Activated naive CD8-positive, alpha-beta T cell treated with anti-CD3 and anti-CD28 coated beads for 36 hours (primary cell): ENCODE data around the gene EGR2. TPM values are rescaled to one million over a fixed set of nuclear protein-coding genes. Genes with fewer than 3 reads are reported as not detected.

Experiments used
- DNase-seq: peaks from one replicate; pipeline ENCODE4 v3.0.0; 2021
- H3K27ac Mint-ChIP-seq: one replicate; pipeline ENCODE4 v1.8.0; 2022; ENCODE audit warnings: mild to moderate bottlenecking, moderate library complexity, mixed read lengths
- H3K27me3 Mint-ChIP-seq: one replicate; pipeline ENCODE4 v1.8.0; 2022; ENCODE audit warnings: mild to moderate bottlenecking, mixed read lengths
- H3K36me3 Mint-ChIP-seq: one replicate; pipeline ENCODE4 v1.8.0; 2021; ENCODE audit warnings: mild to moderate bottlenecking, mixed read lengths
- H3K4me1 Mint-ChIP-seq: one replicate; pipeline ENCODE4 v1.8.0; 2021; ENCODE audit warnings: mixed read lengths
- H3K4me3 Mint-ChIP-seq: one replicate; pipeline ENCODE4 v1.8.0; 2022; ENCODE audit warnings: mild to moderate bottlenecking, moderate library complexity, mixed read lengths
- H3K9me3 Mint-ChIP-seq: one replicate; pipeline ENCODE4 v1.8.0; 2022; ENCODE audit warnings: mixed read lengths
- total RNA-seq, 2 experiments: library from RNA; stranded (reverse); gene quantifications; one replicate each; pipeline ENCODE4 v1.2.3, GENCODE V29; 2021

Gene EGR2
- total RNA-seq: 10 to 100 TPM; 52.1 to 53.2 TPM

- Mint-ChIP-seq H3K4me3 (peak within 1 kb of the TSS; percentile 89), H3K27ac (peak within 1 kb of the TSS; percentile 97), H3K27me3 (peaks cover 28% of the 10 kb centered on the region), H3K4me1 (peaks cover 32% of the 10 kb centered on the region), H3K9me3 (no peaks in the 10 kb centered on the region), H3K36me3 (peaks cover 38% of the 10 kb centered on the region)
- DNase-seq: peak; percentile 92
These were observed at the start of gene EGR2 for GRCh38 chr10:62816331-62817120. Gene EGR2 (minus strand): TSS chr10:62816366. CDS start chr10:62816029, 337 bp downstream.

GRCh38 chr10:62862447-62862846, 46.3 kb upstream of the EGR2 start:
- no peak for DNase-seq
- no peaks in the 10 kb centered on the region for H3K9me3 Mint-ChIP-seq
- H3K27ac Mint-ChIP-seq: no peak overlapping the region
- no peak overlapping the region for H3K4me3 Mint-ChIP-seq
- peaks cover 9% of the 10 kb centered on the region for H3K4me1 Mint-ChIP-seq
- peaks cover 7% of the 10 kb centered on the region for H3K27me3 Mint-ChIP-seq
- H3K36me3 Mint-ChIP-seq: peaks cover 3% of the 10 kb centered on the region

- no peak overlapping the region for H3K4me3 Mint-ChIP-seq
- H3K9me3 Mint-ChIP-seq: no peaks in the 10 kb centered on the region
- no peak overlapping the region for H3K27ac Mint-ChIP-seq
- peaks cover 9% of the 10 kb centered on the region for H3K27me3 Mint-ChIP-seq
- H3K4me1 Mint-ChIP-seq: peaks cover 18% of the 10 kb centered on the region
- H3K36me3 Mint-ChIP-seq: peaks cover 3% of the 10 kb centered on the region
- no peak for DNase-seq
These were observed 45.3 kb upstream of the EGR2 start for GRCh38 chr10:62861507-62861906.

GRCh38 chr10:62860946-62861345, 44.8 kb upstream of the EGR2 start:
- no peak for DNase-seq
- H3K27me3 Mint-ChIP-seq: peaks cover 9% of the 10 kb centered on the region
- no peak overlapping the region for H3K27ac Mint-ChIP-seq
- peaks cover 3% of the 10 kb centered on the region for H3K36me3 Mint-ChIP-seq
- H3K4me3 Mint-ChIP-seq: no peak overlapping the region
- peaks cover 23% of the 10 kb centered on the region for H3K4me1 Mint-ChIP-seq
- no peaks in the 10 kb centered on the region for H3K9me3 Mint-ChIP-seq

GRCh38 chr10:62858364-62858763, 42.2 kb upstream of the EGR2 start:
- Mint-ChIP-seq H3K27me3 (peaks cover 9% of the 10 kb centered on the region), H3K4me1 (peaks cover 40% of the 10 kb centered on the region), H3K36me3 (peaks cover 3% of the 10 kb centered on the region), H3K27ac (no peak overlapping the region), H3K4me3 (no peak overlapping the region), H3K9me3 (no peaks in the 10 kb centered on the region)
- no peak for DNase-seq

- no peak overlapping the region for H3K4me3 Mint-ChIP-seq
- no peak for DNase-seq
These were observed 39.9 kb upstream of the EGR2 start for GRCh38 chr10:62856021-62856420.

GRCh38 chr10:62853710-62854109, 37.5 kb upstream of the EGR2 start:
- H3K27ac Mint-ChIP-seq: peak overlapping the region; percentile 88
- peak; percentile 64 for DNase-seq
- peaks cover 59% of the 10 kb centered on the region for H3K4me1 Mint-ChIP-seq
- peaks cover 11% of the 10 kb centered on the region for H3K27me3 Mint-ChIP-seq
- peak overlapping the region; percentile 51 for H3K4me3 Mint-ChIP-seq
- H3K9me3 Mint-ChIP-seq: peaks cover 4% of the 10 kb centered on the region
- no peaks in the 10 kb centered on the region for H3K36me3 Mint-ChIP-seq

More at GRCh38 chr10:62856021-62856420, 39.9 kb upstream of the EGR2 start:
- Mint-ChIP-seq H3K9me3 (no peaks in the 10 kb centered on the region), H3K27me3 (peaks cover 4% of the 10 kb centered on the region), H3K4me1 (peaks cover 58% of the 10 kb centered on the region), H3K27ac (peak overlapping the region; percentile 70), H3K36me3 (peaks cover under 1% of the 10 kb centered on the region)

- Mint-ChIP-seq H3K36me3 (no peaks in the 10 kb centered on the region), H3K4me1 (peaks cover 59% of the 10 kb centered on the region), H3K4me3 (peak overlapping the region; percentile 51), H3K9me3 (peaks cover 9% of the 10 kb centered on the region), H3K27ac (peak overlapping the region; percentile 88), H3K27me3 (peaks cover 11% of the 10 kb centered on the region)
- DNase-seq: peak; percentile 70
These were observed 37.0 kb upstream of the EGR2 start for GRCh38 chr10:62852961-62853702.

GRCh38 chr10:62851442-62851841, 35.3 kb upstream of the EGR2 start:
- Mint-ChIP-seq H3K4me3 (no peak overlapping the region), H3K9me3 (peaks cover 17% of the 10 kb centered on the region), H3K27ac (no peak overlapping the region), H3K4me1 (peaks cover 49% of the 10 kb centered on the region), H3K36me3 (peaks cover 5% of the 10 kb centered on the region), H3K27me3 (peaks cover 12% of the 10 kb centered on the region)
- no peak for DNase-seq

- H3K27me3 Mint-ChIP-seq: peaks cover 12% of the 10 kb centered on the region
- no peak overlapping the region for H3K27ac Mint-ChIP-seq
- H3K4me1 Mint-ChIP-seq: peaks cover 41% of the 10 kb centered on the region
- peaks cover 17% of the 10 kb centered on the region for H3K9me3 Mint-ChIP-seq
- no peak for DNase-seq
- H3K4me3 Mint-ChIP-seq: no peak overlapping the region
- H3K36me3 Mint-ChIP-seq: peaks cover 5% of the 10 kb centered on the region
These were observed 34.5 kb upstream of the EGR2 start for GRCh38 chr10:62850646-62851045.

GRCh38 chr10:62847433-62847832, 31.3 kb upstream of the EGR2 start:
- Mint-ChIP-seq H3K4me3 (no peak overlapping the region), H3K9me3 (peaks cover 17% of the 10 kb centered on the region), H3K27me3 (peaks cover 30% of the 10 kb centered on the region), H3K27ac (no peak overlapping the region), H3K4me1 (peaks cover 29% of the 10 kb centered on the region), H3K36me3 (peaks cover 7% of the 10 kb centered on the region)
- no peak for DNase-seq

GRCh38 chr10:62844280-62845011, 28.3 kb upstream of the EGR2 start:
- Mint-ChIP-seq H3K9me3 (peaks cover 17% of the 10 kb centered on the region), H3K27ac (peak overlapping the region; percentile 55), H3K4me3 (peak overlapping the region; percentile 15), H3K4me1 (peaks cover 16% of the 10 kb centered on the region), H3K27me3 (peaks cover 29% of the 10 kb centered on the region), H3K36me3 (peaks cover 7% of the 10 kb centered on the region)
- peak; percentile 28 for DNase-seq

- Mint-ChIP-seq H3K4me3 (no peak overlapping the region), H3K27ac (no peak overlapping the region), H3K9me3 (peaks cover 12% of the 10 kb centered on the region), H3K4me1 (peaks cover 19% of the 10 kb centered on the region), H3K36me3 (peaks cover 7% of the 10 kb centered on the region), H3K27me3 (peaks cover 27% of the 10 kb centered on the region)
- no peak for DNase-seq
These were observed 27.4 kb upstream of the EGR2 start for GRCh38 chr10:62843600-62843999.

GRCh38 chr10:62842983-62843382, 26.8 kb upstream of the EGR2 start:
- peaks cover 26% of the 10 kb centered on the region for H3K27me3 Mint-ChIP-seq
- no peak for DNase-seq
- H3K4me3 Mint-ChIP-seq: no peak overlapping the region
- peaks cover 7% of the 10 kb centered on the region for H3K36me3 Mint-ChIP-seq
- peaks cover 19% of the 10 kb centered on the region for H3K4me1 Mint-ChIP-seq
- no peak overlapping the region for H3K27ac Mint-ChIP-seq
- H3K9me3 Mint-ChIP-seq: peaks cover 8% of the 10 kb centered on the region

- no peak overlapping the region for H3K4me3 Mint-ChIP-seq
- peaks cover 21% of the 10 kb centered on the region for H3K27me3 Mint-ChIP-seq
- H3K9me3 Mint-ChIP-seq: no peaks in the 10 kb centered on the region
- peaks cover 16% of the 10 kb centered on the region for H3K4me1 Mint-ChIP-seq
- no peak for DNase-seq
- H3K27ac Mint-ChIP-seq: no peak overlapping the region
- peaks cover 3% of the 10 kb centered on the region for H3K36me3 Mint-ChIP-seq
These were observed 23.4 kb upstream of the EGR2 start for GRCh38 chr10:62839590-62839989.
